Testis (tissue), 3 donors: ENCODE measurements around the gene KRTAP1-5. TPM values are rescaled to one million over a fixed set of nuclear protein-coding genes. Genes with fewer than 3 reads are reported as not detected.
A peak's percentile ranks its signal among the peaks of the same experiment; 100 is the strongest.

Experiments
- DNase-seq: peaks from one replicate; pipeline ENCODE4 v3.0.0-alpha.2; 2019
- H3K27ac ChIP-seq, 2 donors: fragments of 200-600 bp; sonication (generic); one replicate each; pipeline ENCODE4 v1.5.1; 2019
- H3K27me3 ChIP-seq: fragments of 200-600 bp; sonication (generic); one replicate; pipeline ENCODE4 v1.5.1; 2019
- H3K36me3 ChIP-seq: fragments of 200-600 bp; sonication (generic); one replicate; pipeline ENCODE4 v1.5.1; 2017; ENCODE audit warnings: low read depth; ENCODE audit errors: missing control alignments
- H3K4me1 ChIP-seq: fragments of 200-600 bp; sonication (generic); one replicate; pipeline ENCODE4 v1.5.1; 2019
- H3K4me3 ChIP-seq, 2 donors: fragments of 200-600 bp; sonication (generic); one replicate each; pipeline ENCODE4 v1.5.1; 2017 to 2019
- H3K9me3 ChIP-seq: fragments of 200-600 bp; sonication (generic); one replicate; pipeline ENCODE4 v1.5.1; 2017
- CTCF ChIP-seq, 3 experiments: fragments of 450-650 bp in 2 of 3; fragments of 200-600 bp in 1 of 3; sonication (generic) in 1 of 3; IDR thresholded peaks; one replicate each; pipeline ENCODE4 v1.5.1; 2016 to 2019; ENCODE audit warnings: antibody characterized with exemption in 3 of 3, mild to moderate bottlenecking in 2 of 3, moderate library complexity in 1 of 3
- POLR2A ChIP-seq: fragments of 450-650 bp; IDR thresholded peaks from one replicate; pipeline ENCODE4 v1.6.1; 2017; ENCODE audit warnings: antibody characterized with exemption, mild to moderate bottlenecking, moderate library complexity
- WGBS, 2 donors: methylation state at CpG; one replicate each; pipeline ENCODE4 v1.1.5; 2018; 5-methylcytosine and 5-hydroxymethylcytosine counted together
- intact Hi-C: fragments of 100-400 bp; cut with DNase I; formaldehyde crosslinking; loops from one replicate; pipeline ENCODE4 v1.15.1; 2023; ENCODE audit warnings: low total_unique reads
- polyA plus RNA-seq: library from polyadenylated mRNA; stranded (reverse); fragments of 350-450 nt; fragmentation: Illumina TruSeq; extraction: RNeasy Lipid Tissue Mini Kit (QIAGEN cat#74804); gene quantifications from one replicate; pipeline ENCODE4 v1.2.3, GENCODE V29; 2014; ENCODE audit warnings: low read depth, low replicate concordance; ENCODE audit not compliant: insufficient read depth
- small RNA-seq, 2 donors: library from RNA; depleted of rRNA; stranded (forward); fragments of <200 nt; gene quantifications; one replicate each; pipeline ENCODE3, GENCODE V24; 2016
- total RNA-seq, 2 donors: library from RNA; depleted of rRNA; stranded (reverse); fragments of >200 nt; gene quantifications; one replicate each; pipeline ENCODE4 v1.2.3, GENCODE V29; 2016

Gene KRTAP1-5
- total and polyA plus RNA-seq, 3 donors from 2014 or later = not detected

- WGBS, 2 donors = 77% methylated on average over 3 of the region's 3 CpGs
These were observed 46.9 kb downstream of the KRTAP1-5 start for GRCh38 chr17:40980117-40980516.

GRCh38 chr17:40978575-40979151 is 48.3 kb downstream of the KRTAP1-5 start:
- TF ChIP-seq CTCF (IDR thresholded peaks at IDR 0.05) (no peak), POLR2A (no peak)
- Histone ChIP-seq H3K27me3 (no peaks in the 10 kb centered on the region), H3K27ac (peak overlapping the region; percentile 60 to 64), H3K9me3 (no peaks in the 10 kb centered on the region), H3K36me3 (no peaks in the 10 kb centered on the region), H3K4me1 (peaks cover 13% of the 10 kb centered on the region), H3K4me3 (no peak overlapping the region)
- intact Hi-C loops = no loop called here
- 61 to 64% methylated on average over 13 of the region's 13 CpGs for WGBS, 2 donors
- DNase-seq = peak; percentile 27

More at GRCh38 chr17:40980117-40980516, 46.9 kb downstream of the KRTAP1-5 start:
- no peaks in the 10 kb centered on the region for H3K27me3 ChIP-seq
- peak overlapping the region; percentile 35 to 60 for H3K27ac ChIP-seq
- TF ChIP-seq CTCF (IDR thresholded peaks at IDR 0.05) = no peak
- TF ChIP-seq POLR2A = no peak
- H3K4me3 ChIP-seq = no peak overlapping the region
- peaks cover 13% of the 10 kb centered on the region for H3K4me1 ChIP-seq
- DNase-seq = no peak
- no peaks in the 10 kb centered on the region for H3K9me3 ChIP-seq
- intact Hi-C loops = no loop called here
- H3K36me3 ChIP-seq = no peaks in the 10 kb centered on the region

Small RNAs within 50 kb of the gene (small RNA-seq; reads per million reads assigned to genes)
- 0 reads per million in 2 donors for gene KRTAP3-4P

Other genes with a start within 250 kb of the KRTAP1-5 start
Only the 30 nearest of the 38 such genes appear.
- 10 to 100 TPM; 22.1 to 25.8 TPM for gene KRT10, start 204.6 kb downstream of the KRTAP1-5 start, total RNA-seq
- gene KRT10, start 204.6 kb downstream of the KRTAP1-5 start, polyA plus RNA-seq = 69.4 TPM
- gene KRT12, start 160.0 kb downstream of the KRTAP1-5 start, total RNA-seq = under 1 TPM; 0.63 to 0.68 TPM
- gene KRT12, start 160.0 kb downstream of the KRTAP1-5 start, polyA plus RNA-seq = 0.26 TPM
- not detected for gene KRT20, start 142.0 kb downstream of the KRTAP1-5 start, total RNA-seq
- gene KRT20, start 142.0 kb downstream of the KRTAP1-5 start, polyA plus RNA-seq = not detected
- gene KRT23, start 89.6 kb downstream of the KRTAP1-5 start, total RNA-seq = 10 to 100 TPM; 14.0 to 17.3 TPM
- gene KRT23, start 89.6 kb downstream of the KRTAP1-5 start, polyA plus RNA-seq = 52.2 TPM
- not detected for gene KRT39, start 60.3 kb downstream of the KRTAP1-5 start, total RNA-seq
- not detected for gene KRT39, start 60.3 kb downstream of the KRTAP1-5 start, polyA plus RNA-seq
- under 1 TPM in 1 of 2 donors, not detected in 1; 0.16 TPM for gene KRT40, start 42.9 kb downstream of the KRTAP1-5 start, total RNA-seq
- 0.45 TPM for gene KRT40, start 42.9 kb downstream of the KRTAP1-5 start, polyA plus RNA-seq
- gene KRTAP3-3, start 33.0 kb downstream of the KRTAP1-5 start, total RNA-seq = not detected
- not detected for gene KRTAP3-3, start 33.0 kb downstream of the KRTAP1-5 start, polyA plus RNA-seq
- gene KRTAP3-2, start 27.3 kb downstream of the KRTAP1-5 start, total RNA-seq = not detected
- not detected for gene KRTAP3-2, start 27.3 kb downstream of the KRTAP1-5 start, polyA plus RNA-seq
- gene KRTAP3-1, start 18.1 kb downstream of the KRTAP1-5 start, total RNA-seq = not detected
- not detected for gene KRTAP3-1, start 18.1 kb downstream of the KRTAP1-5 start, polyA plus RNA-seq
- gene KRTAP1-4, start 3.0 kb upstream of the KRTAP1-5 start, total RNA-seq = not detected
- gene KRTAP1-4, start 3.0 kb upstream of the KRTAP1-5 start, polyA plus RNA-seq = not detected
- gene KRTAP1-3, start 7.7 kb upstream of the KRTAP1-5 start, total RNA-seq = not detected
- gene KRTAP1-3, start 7.7 kb upstream of the KRTAP1-5 start, polyA plus RNA-seq = not detected
- not detected for gene KRTAP1-1, start 14.2 kb upstream of the KRTAP1-5 start, total RNA-seq
- gene KRTAP1-1, start 14.2 kb upstream of the KRTAP1-5 start, polyA plus RNA-seq = not detected
- not detected for gene KRTAP2-1, start 20.1 kb upstream of the KRTAP1-5 start, total RNA-seq
- not detected for gene KRTAP2-1, start 20.1 kb upstream of the KRTAP1-5 start, polyA plus RNA-seq
- gene KRTAP2-2, start 28.0 kb upstream of the KRTAP1-5 start, total RNA-seq = not detected
- not detected for gene KRTAP2-2, start 28.0 kb upstream of the KRTAP1-5 start, polyA plus RNA-seq
- not detected for gene KRTAP2-3, start 32.9 kb upstream of the KRTAP1-5 start, total RNA-seq
- not detected for gene KRTAP2-3, start 32.9 kb upstream of the KRTAP1-5 start, polyA plus RNA-seq
- gene KRTAP2-4, start 38.7 kb upstream of the KRTAP1-5 start, total RNA-seq = not detected
- not detected for gene KRTAP2-4, start 38.7 kb upstream of the KRTAP1-5 start, polyA plus RNA-seq
- gene KRTAP4-7, start 56.9 kb upstream of the KRTAP1-5 start, total RNA-seq = not detected
- gene KRTAP4-7, start 56.9 kb upstream of the KRTAP1-5 start, polyA plus RNA-seq = not detected
- not detected for gene KRTAP4-8, start 70.9 kb upstream of the KRTAP1-5 start, total RNA-seq
- gene KRTAP4-8, start 70.9 kb upstream of the KRTAP1-5 start, polyA plus RNA-seq = not detected
- gene KRTAP4-16, start 75.0 kb upstream of the KRTAP1-5 start, total RNA-seq = not detected
- gene KRTAP4-16, start 75.0 kb upstream of the KRTAP1-5 start, polyA plus RNA-seq = not detected
- not detected for gene KRTAP4-9, start 78.2 kb upstream of the KRTAP1-5 start, total RNA-seq
- gene KRTAP4-9, start 78.2 kb upstream of the KRTAP1-5 start, polyA plus RNA-seq = not detected
- not detected for gene KRTAP4-11, start 91.2 kb upstream of the KRTAP1-5 start, total RNA-seq
- gene KRTAP4-11, start 91.2 kb upstream of the KRTAP1-5 start, polyA plus RNA-seq = not detected
- not detected for gene KRTAP4-12, start 97.0 kb upstream of the KRTAP1-5 start, total RNA-seq
- not detected for gene KRTAP4-12, start 97.0 kb upstream of the KRTAP1-5 start, polyA plus RNA-seq
- not detected for gene KRTAP4-6, start 113.3 kb upstream of the KRTAP1-5 start, total RNA-seq
- gene KRTAP4-6, start 113.3 kb upstream of the KRTAP1-5 start, polyA plus RNA-seq = not detected
- not detected for gene KRTAP4-5, start 122.6 kb upstream of the KRTAP1-5 start, total RNA-seq
- gene KRTAP4-5, start 122.6 kb upstream of the KRTAP1-5 start, polyA plus RNA-seq = not detected
- gene KRTAP4-4, start 133.5 kb upstream of the KRTAP1-5 start, total RNA-seq = not detected
- gene KRTAP4-4, start 133.5 kb upstream of the KRTAP1-5 start, polyA plus RNA-seq = not detected
- gene KRTAP4-3, start 141.0 kb upstream of the KRTAP1-5 start, total RNA-seq = not detected
- gene KRTAP4-3, start 141.0 kb upstream of the KRTAP1-5 start, polyA plus RNA-seq = not detected
- gene KRTAP4-2, start 151.0 kb upstream of the KRTAP1-5 start, total RNA-seq = not detected
- gene KRTAP4-2, start 151.0 kb upstream of the KRTAP1-5 start, polyA plus RNA-seq = not detected
- not detected for gene KRTAP4-1, start 157.7 kb upstream of the KRTAP1-5 start, total RNA-seq
- not detected for gene KRTAP4-1, start 157.7 kb upstream of the KRTAP1-5 start, polyA plus RNA-seq
- gene KRTAP9-1, start 162.7 kb upstream of the KRTAP1-5 start, total RNA-seq = not detected
- gene KRTAP9-1, start 162.7 kb upstream of the KRTAP1-5 start, polyA plus RNA-seq = not detected
- not detected for gene KRTAP9-2, start 199.4 kb upstream of the KRTAP1-5 start, total RNA-seq
- gene KRTAP9-2, start 199.4 kb upstream of the KRTAP1-5 start, polyA plus RNA-seq = not detected